Measurements from ENCODE around the gene MANF.

The MANF gene

DNA sequence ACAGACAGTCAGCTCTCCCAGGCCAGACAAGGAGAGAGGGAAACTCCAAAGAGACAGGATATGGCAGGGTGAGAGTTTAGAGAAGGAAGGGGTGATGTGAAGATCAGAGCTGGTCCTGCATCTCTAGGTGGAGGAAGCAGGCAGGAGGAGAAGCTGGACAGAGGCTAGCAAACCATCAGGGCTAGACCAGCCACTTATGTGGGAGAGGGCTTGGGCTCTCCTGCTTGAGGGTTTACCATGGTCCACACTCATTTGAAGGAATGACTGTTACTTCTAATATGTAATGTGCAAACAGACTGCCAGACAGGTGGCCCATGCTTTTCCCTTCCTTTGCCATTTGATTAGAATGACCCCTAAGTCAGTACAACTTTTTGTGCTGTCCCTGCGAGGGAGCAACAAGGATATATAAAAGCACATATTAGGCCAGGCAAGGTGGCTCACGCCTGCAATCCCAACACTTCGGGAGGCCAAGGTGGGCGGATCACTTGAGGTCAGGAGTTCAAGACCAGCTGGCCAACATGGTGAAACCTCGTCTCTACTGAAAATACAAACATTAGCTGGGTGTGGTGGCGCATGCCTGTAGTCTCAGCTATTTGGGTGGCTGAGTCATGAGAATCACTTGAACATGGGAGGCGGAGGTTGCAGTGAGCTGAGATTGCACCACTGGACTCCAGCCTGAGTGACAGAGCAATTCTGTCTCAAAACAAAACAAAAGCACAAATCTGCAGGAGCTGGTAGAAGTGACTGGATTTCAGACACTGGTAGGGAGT, 41.0 kb upstream of the MANF start:
- POLR2A ChIA-PET (ENCODE audit: low non-redundant PET): no interaction called here
- CTCF ChIA-PET: no interaction called here
- no peak for DNase-seq (ENCODE audit: low spot score)
- TF ChIP-seq CTCF (conservative IDR thresholded peaks at IDR 0.05; ENCODE audit: low read depth): no peak
- peak overlapping the region; percentile 57 for H3K27ac ChIP-seq

- ChIA-PET CTCF (no interaction called here), POLR2A (ENCODE audit: low non-redundant PET) (no interaction called here)
- H3K27ac ChIP-seq: no peak overlapping the region
- TF ChIP-seq CTCF (conservative IDR thresholded peaks at IDR 0.05; ENCODE audit: low read depth): no peak
- no peak for DNase-seq (ENCODE audit: low spot score)
Measured at GRCh38 chr3:51350751-51351150, 34.3 kb upstream of the MANF start.

DNA sequence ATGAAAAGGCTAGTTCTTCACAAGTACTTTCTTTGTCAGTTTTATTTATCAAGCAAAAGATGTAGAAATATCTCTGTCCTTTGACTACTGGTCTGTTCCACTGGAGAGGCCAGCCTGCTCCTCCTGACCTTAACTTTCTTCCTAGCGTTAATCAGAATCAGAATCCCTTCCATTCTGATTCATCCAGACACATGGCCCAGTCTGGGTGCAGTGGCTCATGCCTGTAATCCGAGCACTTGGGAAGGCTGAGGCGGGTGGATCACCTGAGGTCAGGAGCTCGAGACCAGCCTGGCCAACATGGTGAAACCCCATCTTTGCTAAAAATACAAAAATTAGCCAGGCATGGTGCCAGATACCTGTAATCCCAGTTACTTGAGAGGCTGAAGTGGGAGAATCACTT, 32.0 kb upstream of the MANF start:
- no peak overlapping the region for H3K27ac ChIP-seq
- POLR2A ChIA-PET (ENCODE audit: low non-redundant PET): no interaction called here
- CTCF ChIA-PET: interaction anchor here (0.6 to 0.7 kb wide), 2 partner anchors 33 to 988 kb away, joined by 3 read pairs; no protein-coding TSS in a partner anchor

DNA sequence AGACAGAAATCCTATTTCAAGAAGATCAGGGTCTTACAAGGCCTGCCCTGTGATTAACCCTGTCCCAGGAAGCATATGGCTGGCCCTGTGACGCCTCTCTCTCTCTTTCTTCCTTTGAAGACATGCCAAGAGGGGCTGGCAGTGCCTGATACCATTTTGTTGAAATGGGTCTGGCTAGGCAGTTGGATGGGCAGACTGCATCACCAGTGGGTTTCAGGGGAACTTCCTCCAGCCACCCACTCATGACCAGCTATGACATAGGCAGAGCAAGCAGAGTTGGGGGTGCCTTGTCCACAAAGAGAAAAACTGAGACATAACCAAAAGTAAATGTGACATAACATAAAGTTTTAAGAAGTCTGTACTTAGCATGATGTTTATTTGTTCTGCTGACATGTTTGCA, 31.4 kb upstream of the MANF start:
- ChIA-PET CTCF (interaction anchor here (0.6 kb wide), 1 partner anchor 34 kb away, joined by 3 read pairs; no protein-coding TSS in a partner anchor), POLR2A (ENCODE audit: low non-redundant PET) (no interaction called here)
- DNase-seq (ENCODE audit: low spot score): no peak
- H3K27ac ChIP-seq: no peak overlapping the region
- no peak for TF ChIP-seq CTCF (conservative IDR thresholded peaks at IDR 0.05; ENCODE audit: low read depth)

More for the DNA sequence above, 32.0 kb upstream of the MANF start:
- no peak for TF ChIP-seq CTCF (conservative IDR thresholded peaks at IDR 0.05; ENCODE audit: low read depth)
- DNase-seq (ENCODE audit: low spot score): no peak

DNA sequence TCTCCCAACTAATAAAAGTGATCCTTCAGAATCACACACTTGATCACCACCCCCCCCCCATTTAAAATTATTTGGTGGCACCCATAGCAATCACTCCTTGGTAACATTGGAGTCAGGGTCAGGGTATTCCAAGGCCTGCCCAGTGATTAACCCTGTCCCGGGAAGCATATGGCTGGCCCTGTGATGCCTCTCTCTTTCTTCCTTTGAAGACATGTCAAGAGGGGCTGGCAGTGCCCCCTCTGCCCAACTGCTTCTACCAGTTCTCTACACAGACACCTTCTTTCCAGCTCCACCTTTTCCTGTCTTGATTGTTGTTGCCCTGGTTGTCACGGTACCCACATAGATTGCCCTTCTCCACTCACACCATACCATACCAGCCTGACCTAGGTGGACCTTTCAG, 30.9 kb upstream of the MANF start:
- no peak for TF ChIP-seq CTCF (conservative IDR thresholded peaks at IDR 0.05; ENCODE audit: low read depth)
- H3K27ac ChIP-seq: no peak overlapping the region
- ChIA-PET CTCF (no interaction called here), POLR2A (ENCODE audit: low non-redundant PET) (no interaction called here)
- DNase-seq (ENCODE audit: low spot score): no peak

GRCh38 chr3:51354731-51355615, 30.1 kb upstream of the MANF start:
- ChIA-PET POLR2A (ENCODE audit: low non-redundant PET) (no interaction called here), CTCF (no interaction called here)
- TF ChIP-seq CTCF (conservative IDR thresholded peaks at IDR 0.05; ENCODE audit: low read depth): no peak
- DNase-seq (ENCODE audit: low spot score): no peak
- no peak overlapping the region for H3K27ac ChIP-seq

Measured in RWPE1 (cell line).